ENCODE data around the gene SOS2.

SOS2 gene

DNA sequence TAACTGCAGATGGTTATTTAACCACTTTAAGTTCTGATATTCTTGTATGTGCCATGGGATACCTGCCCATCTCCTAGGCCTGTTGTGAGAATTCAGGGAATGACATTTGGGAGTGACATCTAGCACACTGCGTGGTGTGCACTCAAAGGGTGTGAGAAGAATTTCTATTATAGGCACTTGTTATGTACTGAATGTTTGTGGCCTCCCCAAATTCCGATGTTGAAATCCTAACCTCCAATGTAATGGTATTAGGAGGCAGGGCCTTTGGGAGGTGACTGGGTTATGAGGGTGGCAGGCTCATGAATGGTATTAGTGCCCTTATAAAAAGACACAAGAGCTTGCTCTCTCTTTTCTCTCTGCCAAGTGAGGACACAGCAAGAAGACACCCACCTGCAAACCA is 142.6 kb downstream of the SOS2 start:
- no peak overlapping the region for H3K9ac ChIP-seq (ENCODE audit: low read length)
- H3K4me2 ChIP-seq (ENCODE audit: low read depth, low read length, poor library complexity, severe bottlenecking), result no peak overlapping the region
- no peaks in the 10 kb centered on the region for H3K9me2 ChIP-seq (replicated peaks; ENCODE audit: insufficient read depth, low read length)
- no peaks in the 10 kb centered on the region for H3F3A ChIP-seq (ENCODE audit: insufficient read depth)
- H3K9me3 ChIP-seq (ENCODE audit: insufficient read depth, low read length), result no peaks in the 10 kb centered on the region
- no peaks in the 10 kb centered on the region for H4K20me1 ChIP-seq (ENCODE audit: low read depth, low read length)
- H3K4me3 ChIP-seq (ENCODE audit: insufficient read depth, low read length, poor library complexity, severe bottlenecking), result no peak overlapping the region
- no peak overlapping the region for H3K27ac ChIP-seq (ENCODE audit: low read depth, low read length)
- no peaks in the 10 kb centered on the region for H3K36me3 ChIP-seq (ENCODE audit: low read length)
- no peak overlapping the region for H2AFZ ChIP-seq (ENCODE audit: low read depth, low read length, severe bottlenecking)
- H3K79me2 ChIP-seq (ENCODE audit: insufficient read depth, low read length), result no peaks in the 10 kb centered on the region
- TF ChIP-seq, protein P1, sequence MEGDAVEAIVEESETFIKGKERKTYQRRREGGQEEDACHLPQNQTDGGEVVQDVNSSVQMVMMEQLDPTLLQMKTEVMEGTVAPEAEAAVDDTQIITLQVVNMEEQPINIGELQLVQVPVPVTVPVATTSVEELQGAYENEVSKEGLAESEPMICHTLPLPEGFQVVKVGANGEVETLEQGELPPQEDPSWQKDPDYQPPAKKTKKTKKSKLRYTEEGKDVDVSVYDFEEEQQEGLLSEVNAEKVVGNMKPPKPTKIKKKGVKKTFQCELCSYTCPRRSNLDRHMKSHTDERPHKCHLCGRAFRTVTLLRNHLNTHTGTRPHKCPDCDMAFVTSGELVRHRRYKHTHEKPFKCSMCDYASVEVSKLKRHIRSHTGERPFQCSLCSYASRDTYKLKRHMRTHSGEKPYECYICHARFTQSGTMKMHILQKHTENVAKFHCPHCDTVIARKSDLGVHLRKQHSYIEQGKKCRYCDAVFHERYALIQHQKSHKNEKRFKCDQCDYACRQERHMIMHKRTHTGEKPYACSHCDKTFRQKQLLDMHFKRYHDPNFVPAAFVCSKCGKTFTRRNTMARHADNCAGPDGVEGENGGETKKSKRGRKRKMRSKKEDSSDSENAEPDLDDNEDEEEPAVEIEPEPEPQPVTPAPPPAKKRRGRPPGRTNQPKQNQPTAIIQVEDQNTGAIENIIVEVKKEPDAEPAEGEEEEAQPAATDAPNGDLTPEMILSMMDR (IDR thresholded peaks at IDR 0.05; ENCODE audit: insufficient read depth, low read length, poor library complexity, severe bottlenecking), result no peak
- no peak for TF ChIP-seq EZH2phosphoT487 (conservative IDR thresholded peaks at IDR 0.05; ENCODE audit: low read length)
- H3K27me3 ChIP-seq (ENCODE audit: low read length), result no peaks in the 10 kb centered on the region

DNA sequence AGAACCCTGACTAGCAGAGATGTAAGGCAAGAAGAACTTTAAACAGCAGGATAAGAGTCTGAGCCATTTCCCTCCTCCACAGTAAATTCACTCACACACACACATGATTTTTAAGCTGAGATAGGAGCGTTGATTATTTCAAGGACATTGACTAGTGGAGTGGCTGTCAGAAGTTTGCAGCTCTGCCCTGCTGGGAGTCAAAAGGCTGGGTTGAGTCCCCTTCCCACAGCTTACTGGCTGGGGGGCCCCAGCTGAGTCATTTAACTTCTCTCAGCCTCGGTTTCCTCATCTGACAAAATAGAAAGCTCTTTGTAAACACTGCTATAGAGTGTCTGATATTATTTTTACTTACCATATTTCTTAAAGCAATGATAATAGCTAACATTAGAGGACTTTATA is 143.3 kb downstream of the SOS2 start:
- H3K9me2 ChIP-seq (replicated peaks; ENCODE audit: insufficient read depth, low read length), result no peaks in the 10 kb centered on the region
- TF ChIP-seq, protein P1 (IDR thresholded peaks at IDR 0.05; ENCODE audit: insufficient read depth, low read length, poor library complexity, severe bottlenecking), result no peak
- no peak for TF ChIP-seq EZH2phosphoT487 (conservative IDR thresholded peaks at IDR 0.05; ENCODE audit: low read length)
- no peak overlapping the region for H2AFZ ChIP-seq (ENCODE audit: low read depth, low read length, severe bottlenecking)
- no peak overlapping the region for H3K27ac ChIP-seq (ENCODE audit: low read depth, low read length)
- no peak overlapping the region for H3K9ac ChIP-seq (ENCODE audit: low read length)
- H3K79me2 ChIP-seq (ENCODE audit: insufficient read depth, low read length), result no peaks in the 10 kb centered on the region
- no peaks in the 10 kb centered on the region for H3F3A ChIP-seq (ENCODE audit: insufficient read depth)
- no peaks in the 10 kb centered on the region for H4K20me1 ChIP-seq (ENCODE audit: low read depth, low read length)
- no peaks in the 10 kb centered on the region for H3K9me3 ChIP-seq (ENCODE audit: insufficient read depth, low read length)
- H3K27me3 ChIP-seq (ENCODE audit: low read length), result no peaks in the 10 kb centered on the region
- no peak overlapping the region for H3K4me2 ChIP-seq (ENCODE audit: low read depth, low read length, poor library complexity, severe bottlenecking)
- no peak overlapping the region for H3K4me3 ChIP-seq (ENCODE audit: insufficient read depth, low read length, poor library complexity, severe bottlenecking)
- no peaks in the 10 kb centered on the region for H3K36me3 ChIP-seq (ENCODE audit: low read length)

DNA sequence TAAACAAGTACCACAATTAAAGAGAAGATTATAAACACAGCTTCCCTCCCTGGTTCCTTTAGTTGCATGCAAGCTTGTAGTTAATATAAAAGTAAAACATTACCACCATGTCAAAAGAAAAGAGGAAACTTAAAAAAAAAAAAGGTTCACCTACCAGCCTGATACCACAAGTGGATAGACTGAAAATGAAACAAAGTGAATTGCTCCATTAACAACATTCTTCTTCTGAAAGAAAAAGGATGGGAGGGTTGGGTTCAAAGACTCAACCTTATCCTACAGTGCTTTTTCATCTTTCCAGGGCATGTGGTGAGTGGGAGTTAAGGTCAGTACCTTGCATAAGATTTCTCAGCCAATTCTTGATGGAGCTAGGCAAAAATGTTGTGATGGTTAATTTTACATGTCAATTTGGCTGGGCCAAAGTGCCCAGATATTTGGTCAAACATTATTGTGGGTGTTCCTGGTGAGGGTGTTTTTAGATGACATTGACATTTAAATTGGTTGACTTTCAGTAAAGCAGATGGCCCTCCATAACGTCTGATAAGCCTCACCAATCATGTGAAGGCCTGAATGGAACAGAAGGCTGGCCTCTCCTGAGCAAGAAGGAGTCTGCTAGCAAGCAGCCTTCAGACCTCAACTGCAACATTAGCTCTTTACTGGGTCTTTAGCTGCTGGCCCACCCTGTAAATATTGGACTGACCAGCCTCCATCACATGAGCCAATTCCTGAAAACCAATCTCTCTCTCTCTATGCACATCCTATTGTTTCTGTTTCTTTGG is 143.8 kb downstream of the SOS2 start:
- no peak overlapping the region for H3K9ac ChIP-seq (ENCODE audit: low read length)
- no peaks in the 10 kb centered on the region for H3F3A ChIP-seq (ENCODE audit: insufficient read depth)
- H3K9me3 ChIP-seq (ENCODE audit: insufficient read depth, low read length), result no peaks in the 10 kb centered on the region
- no peak overlapping the region for H3K4me3 ChIP-seq (ENCODE audit: insufficient read depth, low read length, poor library complexity, severe bottlenecking)
- TF ChIP-seq, protein P1 (IDR thresholded peaks at IDR 0.05; ENCODE audit: insufficient read depth, low read length, poor library complexity, severe bottlenecking), result no peak
- TF ChIP-seq EZH2phosphoT487 (conservative IDR thresholded peaks at IDR 0.05; ENCODE audit: low read length), result no peak
- H2AFZ ChIP-seq (ENCODE audit: low read depth, low read length, severe bottlenecking), result no peak overlapping the region
- no peaks in the 10 kb centered on the region for H4K20me1 ChIP-seq (ENCODE audit: low read depth, low read length)
- H3K27ac ChIP-seq (ENCODE audit: low read depth, low read length), result no peak overlapping the region
- no peaks in the 10 kb centered on the region for H3K36me3 ChIP-seq (ENCODE audit: low read length)
- no peak overlapping the region for H3K4me2 ChIP-seq (ENCODE audit: low read depth, low read length, poor library complexity, severe bottlenecking)
- H3K79me2 ChIP-seq (ENCODE audit: insufficient read depth, low read length), result no peaks in the 10 kb centered on the region
- H3K27me3 ChIP-seq (ENCODE audit: low read length), result no peaks in the 10 kb centered on the region
- no peaks in the 10 kb centered on the region for H3K9me2 ChIP-seq (replicated peaks; ENCODE audit: insufficient read depth, low read length)

Measured in SU-DHL-6 (cell line).